ENCODE results near the gene ENTPD1.
A peak's percentile ranks its signal among the peaks of the same experiment; 100 is the strongest.

GRCh38 chr10:95906677-95907455, 150.9 kb downstream of the ENTPD1 start:
- TF ChIP-seq EZH2 (IDR thresholded peaks at IDR 0.05; ENCODE audit: low read length, missing control alignments) (no peak), CTCF (conservative IDR thresholded peaks at IDR 0.05 in 1 of 2, IDR thresholded peaks at IDR 0.05 in 1 of 2; ENCODE audit: low read depth in 1 of 2, low read length in 2 of 2) (peak; percentile 16 to 35)

Data from fibroblast of lung (primary cell).